Sigmoid colon (tissue), 4 donors: ENCODE measurements around the gene ZNF217.
"Not testable (repeated sequence)": the region's sequence is repeated elsewhere in the genome, so short reads cannot be mapped to it uniquely, and the experiment has no call there.

Experiments used
- CTCF ChIP-seq, 4 experiments: fragments of 450-650 bp in 3 of 4; fragments of 200-600 bp in 1 of 4; IDR thresholded peaks; one replicate each; pipeline ENCODE4 v1.5.1; 2016 to 2019; ENCODE audit warnings: antibody characterized with exemption in 4 of 4, mild to moderate bottlenecking in 3 of 4, moderate library complexity in 2 of 4
- POLR2A ChIP-seq, 2 donors: fragments of 450-650 bp; IDR thresholded peaks; one replicate each; pipeline ENCODE4 v1.6.1; 2016; ENCODE audit warnings: antibody characterized with exemption in 2 of 2, mild to moderate bottlenecking in 2 of 2, moderate library complexity in 2 of 2
- POLR2AphosphoS5 ChIP-seq, 4 donors: sonication (generic); formaldehyde crosslinking; IDR thresholded peaks; one replicate each; pipeline ENCODE4 v1.6.1; 2017; ENCODE audit warnings: antibody characterized with exemption in 4 of 4

DNA sequence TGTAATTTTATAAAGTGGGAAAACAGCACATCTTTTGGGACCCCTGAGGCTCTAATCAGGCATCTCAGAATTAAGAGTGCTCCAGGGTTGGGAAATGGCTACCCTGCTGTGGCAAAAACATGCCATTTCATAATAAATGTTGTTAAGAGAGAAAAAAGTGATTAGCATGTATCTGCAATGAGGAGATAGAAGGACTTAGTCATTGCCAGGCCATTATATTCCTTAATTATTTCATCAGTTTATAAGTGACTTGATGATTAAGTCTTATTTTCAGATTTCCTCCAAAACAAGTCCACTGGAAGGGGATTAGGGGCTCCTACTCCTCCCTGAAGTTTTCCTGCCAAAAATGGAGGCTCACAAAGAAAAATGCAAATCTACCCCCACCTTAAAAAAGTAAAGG is 3.0 kb downstream of the ZNF217 start:
- not testable (repeated sequence) for TF ChIP-seq POLR2AphosphoS5, CTCF, POLR2A (IDR thresholded peaks at IDR 0.05)
